IMR-90 (cell line): Measurements from ENCODE around the gene ITPKB. TPM values are rescaled to one million over a fixed set of nuclear protein-coding genes. Genes with fewer than 3 reads are reported as not detected.

Experiments
- ATAC-seq: fragments of 200-7000 bp; cut with Tn5 transposase; 2 replicates; pipeline ENCODE4 v1.9.1; 2020; ENCODE audit warnings: low read depth, mild to moderate bottlenecking, moderate library complexity
- BruUV-seq: library from RNA; stranded (reverse); fragments of 400-500 nt; replicated peaks from 2 replicates; lab custom pipeline; 2021; lab: Mats Ljungman, UMichigan
- CTCF ChIA-PET: fragments of 300-600 bp; formaldehyde crosslinking; extraction: SDS; loops from one replicate; lab custom pipeline; 2021; ENCODE audit warnings: antibody characterized with exemption; lab: Yijun Ruan, JAX
- POLR2A ChIA-PET: fragments of 300-600 bp; sonication (Branson Sonifier 250); formaldehyde crosslinking; loops from one replicate; lab custom pipeline; 2022; ENCODE audit warnings: antibody characterized with exemption; ENCODE audit not compliant: unreplicated experiment; lab: Charles Lee
- DNase-seq: peaks from one replicate; pipeline ENCODE4 v3.0.0; 2013
- H2AFZ ChIP-seq: replicated peaks from 2 replicates; pipeline ENCODE3; 2013; ENCODE audit warnings: low read length, mild to moderate bottlenecking; ENCODE audit not compliant: poor library complexity
- H2AK5ac ChIP-seq: 2 replicates; pipeline ENCODE4 v1.6.1; 2013; ENCODE audit warnings: low read depth, low read length, inconsistent platforms
- H2AK9ac ChIP-seq: replicated peaks from 2 replicates; pipeline ENCODE3; 2013; ENCODE audit warnings: mild to moderate bottlenecking, low read depth, low read length, moderate library complexity; ENCODE audit not compliant: poor library complexity
- H2BK120ac ChIP-seq: 2 replicates; pipeline ENCODE4 v1.6.1; 2013; ENCODE audit warnings: low read depth, low read length, inconsistent platforms
- H2BK15ac ChIP-seq: 3 replicates; pipeline ENCODE4 v1.6.1; 2013; ENCODE audit warnings: low read depth, low read length, inconsistent platforms
- H2BK20ac ChIP-seq: 2 replicates; pipeline ENCODE4 v1.6.1; 2013; ENCODE audit warnings: low read depth, mild to moderate bottlenecking, inconsistent platforms, low read length, moderate library complexity
- H2BK5ac ChIP-seq: 2 replicates; pipeline ENCODE4 v1.6.1; 2013; ENCODE audit warnings: mild to moderate bottlenecking, low read depth, low read length, inconsistent platforms; ENCODE audit not compliant: poor library complexity, severe bottlenecking
- H3K14ac ChIP-seq: replicated peaks from 2 replicates; pipeline ENCODE4 v1.6.1; 2013; ENCODE audit warnings: low read depth, low read length, inconsistent platforms
- H3K18ac ChIP-seq: 2 replicates; pipeline ENCODE4 v1.6.1; 2013; ENCODE audit warnings: low read depth, low read length, control low read depth
- H3K23ac ChIP-seq: 2 replicates; pipeline ENCODE4 v1.6.1; 2013; ENCODE audit warnings: low read depth, low read length, inconsistent platforms
- H3K27ac ChIP-seq: 2 replicates; pipeline ENCODE4 v1.5.1; 2013; ENCODE audit warnings: mild to moderate bottlenecking, control low read depth, low read length; ENCODE audit not compliant: insufficient read depth
- H3K27me3 ChIP-seq: 2 replicates; pipeline ENCODE4 v1.6.1; 2013; ENCODE audit warnings: low read length; ENCODE audit not compliant: control insufficient read depth, insufficient read depth
- H3K36me3 ChIP-seq: 2 replicates; pipeline ENCODE4 v1.6.1; 2013; ENCODE audit warnings: low read length, mixed read lengths; ENCODE audit not compliant: control insufficient read depth, insufficient read depth
- H3K4ac ChIP-seq: 2 replicates; pipeline ENCODE4 v1.6.1; 2013; ENCODE audit warnings: low read depth, low read length, inconsistent platforms
- H3K4me1 ChIP-seq: 2 replicates; pipeline ENCODE4 v1.6.1; 2013; ENCODE audit warnings: low read length, mixed read lengths; ENCODE audit not compliant: control insufficient read depth, insufficient read depth
- H3K4me2 ChIP-seq: 2 replicates; pipeline ENCODE4 v1.6.1; 2013; ENCODE audit warnings: low read depth, mild to moderate bottlenecking, control low read depth, low read length, moderate library complexity
- H3K4me3 ChIP-seq: 2 replicates; pipeline ENCODE4 v1.5.1; 2013; ENCODE audit warnings: low read depth, mild to moderate bottlenecking, control low read depth, low read length, moderate library complexity; ENCODE audit not compliant: insufficient read depth
- H3K56ac ChIP-seq: 2 replicates; pipeline ENCODE4 v1.6.1; 2013; ENCODE audit warnings: low read length, inconsistent platforms; ENCODE audit not compliant: insufficient read depth; ENCODE audit errors: extremely low read depth
- H3K79me1 ChIP-seq, 2 experiments: 2 replicates each; pipeline ENCODE4 v1.6.1; 2013; ENCODE audit warnings: low read length in 2 of 2, inconsistent platforms in 1 of 2, low read depth in 1 of 2
- H3K9ac ChIP-seq: 2 replicates; pipeline ENCODE4 v1.6.1; 2013; ENCODE audit warnings: low read depth, low read length, control low read depth
- H3K9me1 ChIP-seq: 2 replicates; pipeline ENCODE4 v1.6.1; 2013; ENCODE audit warnings: low read length, inconsistent platforms; ENCODE audit not compliant: insufficient read depth
- H3K9me3 ChIP-seq: 2 replicates; pipeline ENCODE4 v1.6.1; 2013; ENCODE audit warnings: low read length; ENCODE audit not compliant: control insufficient read depth, insufficient read depth
- H4K20me1 ChIP-seq: 2 replicates; pipeline ENCODE4 v1.6.1; 2013; ENCODE audit warnings: low read length, inconsistent platforms; ENCODE audit not compliant: insufficient read depth
- H4K5ac ChIP-seq: 2 replicates; pipeline ENCODE4 v1.6.1; 2013; ENCODE audit warnings: mild to moderate bottlenecking, low read depth, low read length, control low read depth
- H4K8ac ChIP-seq, 2 experiments: 2 replicates each; pipeline ENCODE4 v1.6.1; 2013; ENCODE audit warnings: low read depth in 2 of 2, low read length in 2 of 2, control low read depth in 1 of 2, inconsistent platforms in 1 of 2
- H4K91ac ChIP-seq: 2 replicates; pipeline ENCODE4 v1.6.1; 2013; ENCODE audit warnings: low read depth, low read length, inconsistent platforms; ENCODE audit not compliant: insufficient read depth
- FOS ChIP-seq: fragments of 150-350 bp; IDR thresholded peaks from 2 replicates; pipeline ENCODE4 v1.6.1; 2016; ENCODE audit warnings: low read depth, low read length
- MAFK ChIP-seq: IDR thresholded peaks from 2 replicates; pipeline ENCODE4 v1.6.1; 2012; ENCODE audit warnings: low read depth, low read length, improper control_type of control experiment
- NFE2L2 ChIP-seq: fragments of 150-350 bp; IDR thresholded peaks from 2 replicates; pipeline ENCODE4 v1.6.1; 2016; ENCODE audit warnings: low read depth, mild to moderate bottlenecking, low read length
- RAD21 ChIP-seq: IDR thresholded peaks from 2 replicates; pipeline ENCODE4 v1.6.1; 2012; ENCODE audit warnings: low read length, improper control_type of control experiment
- SMC3 ChIP-seq: fragments of 150-350 bp; IDR thresholded peaks from 2 replicates; pipeline ENCODE4 v1.6.1; 2016; ENCODE audit warnings: low read depth, mild to moderate bottlenecking, antibody characterized with exemption, low read length, moderate library complexity
- WGBS, 2 experiments: methylation state at CpG; one replicate each; pipeline versions ENCODE4 v1.1.5 to v1.1.7; 2013; ENCODE audit warnings: missing lambda C conversion rate in 2 of 2; ENCODE audit not compliant: insufficient read length in 1 of 2; ENCODE audit errors: extremely low coverage in 2 of 2; 5-methylcytosine and 5-hydroxymethylcytosine counted together
- dilution Hi-C: fragments of 300-500 bp; cut with HindIII; formaldehyde crosslinking; loops from one replicate; pipeline ENCODE4 v1.14.3; 2018; ENCODE audit warnings: low sequenced_read_pairs; ENCODE audit not compliant: unreplicated experiment
- in situ Hi-C: fragments of 300-500 bp; cut with MboI; formaldehyde crosslinking; loops from 3 replicates; pipeline ENCODE4 v1.14.3; 2019; ENCODE audit warnings: low sequenced_read_pairs, inconsistent platforms, mixed read lengths
- intact Hi-C: fragments of 100-400 bp; cut with micrococcal nuclease; formaldehyde crosslinking; loops from 2 replicates; pipeline ENCODE4 v1.10.0; 2022
- polyA plus RNA-seq, 3 experiments: library from polyadenylated mRNA; depleted of rRNA; stranded (reverse); fragments of >200 nt; gene quantifications; 2 replicates each; pipeline ENCODE4 v1.2.3, GENCODE V29; 2012; ENCODE audit warnings: low replicate concordance in 1 of 3
- total RNA-seq: library from RNA; depleted of rRNA; stranded (reverse); fragments of >200 nt; gene quantifications from 2 replicates; pipeline ENCODE4 v1.2.3, GENCODE V29; 2012

The ITPKB gene
- total and polyA plus RNA-seq, 2 of the 4 experiments (the other 2 are of a cell fraction) = 0.72 to 1.4 TPM

- Histone ChIP-seq H2BK120ac (no peak overlapping the region), H2BK20ac (no peak overlapping the region), H3K4me2 (no peak overlapping the region), H2BK5ac (no peak overlapping the region), H3K9me3 (no peaks in the 10 kb centered on the region), H3K4me1 (no peaks in the 10 kb centered on the region), H3K79me1 (no peaks in the 10 kb centered on the region), H3K9me1 (no peaks in the 10 kb centered on the region), H2BK15ac (no peak overlapping the region), H4K20me1 (no peaks in the 10 kb centered on the region), H3K14ac (no peak overlapping the region), H2AK5ac (no peak overlapping the region), H3K27ac (no peak overlapping the region), H3K4ac (no peak overlapping the region), H3K27me3 (no peaks in the 10 kb centered on the region; the same call in 1 of the 2 replicates), H4K8ac (no peak overlapping the region), H3K56ac (no peak overlapping the region), H3K9ac (no peak overlapping the region), H4K5ac (no peak overlapping the region), H3K23ac (no peak overlapping the region), H3K18ac (no peak overlapping the region), H3K4me3 (no peak overlapping the region), H2AFZ (no peak overlapping the region), H4K91ac (no peak overlapping the region), H2AK9ac (no peak overlapping the region), H3K36me3 (no peaks in the 10 kb centered on the region; the same call in 1 of the 2 replicates)
- ATAC-seq (no peak), DNase-seq (no peak)
- intact Hi-C loops (loop anchor here (2.0 kb wide), 2 partner anchors 67 to 103 kb away; partner anchors contain the start of gene ITPKB), in situ Hi-C loops (loop anchor here (5.0 to 10.0 kb wide), 3 partner anchors 99 to 799 kb away; partner anchors contain the start of gene ITPKB), dilution Hi-C loops (no loop called here)
- TF ChIP-seq NFE2L2 (no peak), SMC3 (no peak), RAD21 (no peak), MAFK (no peak), FOS (no peak)
- ChIA-PET POLR2A (no interaction called here), CTCF (interaction anchor here (2.8 kb wide), 1 partner anchor 193 kb away, joined by 10 read pairs; no protein-coding TSS in a partner anchor)
- WGBS, 2 experiments = 85% methylated on average over 4 of the region's 11 CpGs; no CpG with 5 or more reads in 1 of the 2 experiments
- no TSS peak for BruUV-seq
Observed at GRCh38 chr1:226635456-226635941, 103.6 kb downstream of the ITPKB start.
